ENCODE measurements around the gene ERBB2. TPM values are rescaled to one million over a fixed set of nuclear protein-coding genes. Genes with fewer than 3 reads are reported as not detected.
A peak's percentile ranks its signal among the peaks of the same experiment; 100 is the strongest.
"Not testable (repeated sequence)": the region's sequence is repeated elsewhere in the genome, so short reads cannot be mapped to it uniquely, and the experiment has no call there.

ERBB2 gene
- polyA plus RNA-seq, 1 donor = 175 TPM

DNA sequence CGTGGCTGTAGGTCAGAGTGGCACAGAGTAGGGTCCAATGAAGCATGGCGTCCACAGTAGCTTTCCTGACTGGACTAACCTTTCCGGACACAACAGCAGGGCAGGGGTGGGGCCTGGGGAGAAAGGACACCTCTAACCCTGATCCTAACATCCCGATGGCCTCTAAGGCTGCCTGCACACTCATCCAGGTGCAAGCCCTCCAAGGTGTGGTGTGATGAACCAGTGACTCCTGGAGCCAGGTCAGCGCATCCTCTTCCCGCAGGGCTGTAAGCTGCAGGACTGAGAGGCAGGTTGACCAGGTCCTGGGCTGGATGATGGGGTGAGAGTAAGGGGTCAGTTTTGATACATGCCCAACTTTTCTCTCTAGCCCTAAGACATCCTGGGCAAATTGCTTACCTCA is 3.1 kb upstream of the ERBB2 start:
- no peaks in the 10 kb centered on the region for H3K27me3 ChIP-seq (ENCODE audit: control insufficient read depth, insufficient read depth, low read length)
- WGBS (ENCODE audit: insufficient coverage, low lambda C conversion rate) = no CpG with 5 or more reads among the region's 6 CpGs
- no peak overlapping the region for H3K4me3 ChIP-seq (ENCODE audit: low read length)

DNA sequence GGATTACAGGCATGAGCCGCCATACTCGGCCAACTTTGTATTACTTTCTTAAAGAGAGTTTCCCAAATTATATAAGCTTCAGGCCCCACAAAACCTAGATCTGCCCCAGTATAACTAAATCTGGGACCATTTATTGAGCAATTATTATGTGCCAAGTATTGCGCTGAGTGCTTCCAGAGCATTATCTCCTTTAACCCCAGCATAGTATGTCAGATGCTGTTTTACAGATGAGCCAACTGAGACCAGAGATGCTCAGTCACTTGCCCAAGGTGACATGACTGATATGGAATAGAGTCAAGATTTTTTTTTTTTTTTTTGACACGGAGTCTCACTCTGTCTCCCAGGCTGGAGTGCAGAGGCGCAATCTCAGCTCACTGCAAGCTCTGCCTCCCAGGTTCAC is 1.9 kb upstream of the ERBB2 start:
- Histone ChIP-seq H3K9me3 (ENCODE audit: control insufficient read depth, low read depth, low read length) (no peaks in the 10 kb centered on the region), H3K27me3 (ENCODE audit: control insufficient read depth, insufficient read depth, low read length) (no peaks in the 10 kb centered on the region), H3K36me3 (ENCODE audit: control insufficient read depth, insufficient read depth, low read length) (peaks cover 9% of the 10 kb centered on the region), H3K4me3 (ENCODE audit: low read length) (no peak overlapping the region), H3K27ac (ENCODE audit: low read length) (no peak overlapping the region), H3K4me1 (ENCODE audit: control insufficient read depth, insufficient read depth, low read length) (peaks cover 51% of the 10 kb centered on the region)
- no peak for DNase-seq
- WGBS (ENCODE audit: insufficient coverage, low lambda C conversion rate) = 100% methylated on average over 1 of the region's 5 CpGs

More for the DNA sequence above, 3.1 kb upstream of the ERBB2 start:
- H3K4me1 ChIP-seq (ENCODE audit: control insufficient read depth, insufficient read depth, low read length) = peaks cover 45% of the 10 kb centered on the region
- DNase-seq = no peak
- peaks cover under 1% of the 10 kb centered on the region for H3K36me3 ChIP-seq (ENCODE audit: control insufficient read depth, insufficient read depth, low read length)
- no peaks in the 10 kb centered on the region for H3K9me3 ChIP-seq (ENCODE audit: control insufficient read depth, low read depth, low read length)
- H3K27ac ChIP-seq (ENCODE audit: low read length) = no peak overlapping the region

DNA sequence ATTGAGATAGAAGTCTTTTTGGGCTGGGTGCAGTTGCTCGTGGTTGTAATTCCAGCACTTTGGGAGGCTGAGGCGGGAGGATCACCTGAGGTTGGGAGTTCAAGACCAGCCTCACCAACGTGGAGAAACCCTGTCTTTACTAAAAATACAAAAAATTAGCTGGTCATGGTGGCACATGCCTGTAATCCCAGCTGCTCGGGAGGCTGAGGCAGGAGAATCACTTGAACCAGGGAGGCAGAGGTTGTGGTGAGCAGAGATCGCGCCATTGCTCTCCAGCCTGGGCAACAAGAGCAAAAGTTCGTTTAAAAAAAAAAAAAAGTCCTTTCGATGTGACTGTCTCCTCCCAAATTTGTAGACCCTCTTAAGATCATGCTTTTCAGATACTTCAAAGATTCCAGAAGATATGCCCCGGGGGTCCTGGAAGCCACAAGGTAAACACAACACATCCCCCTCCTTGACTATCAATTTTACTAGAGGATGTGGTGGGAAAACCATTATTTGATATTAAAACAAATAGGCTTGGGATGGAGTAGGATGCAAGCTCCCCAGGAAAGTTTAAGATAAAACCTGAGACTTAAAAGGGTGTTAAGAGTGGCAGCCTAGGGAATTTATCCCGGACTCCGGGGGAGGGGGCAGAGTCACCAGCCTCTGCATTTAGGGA is 577 bp upstream of the ERBB2 start:
- Histone ChIP-seq H3K27ac (ENCODE audit: low read length) (peak overlapping the region; percentile 93), H3K36me3 (ENCODE audit: control insufficient read depth, insufficient read depth, low read length) (peaks cover 14% of the 10 kb centered on the region), H3K4me3 (ENCODE audit: low read length) (peak overlapping the region; percentile 95), H3K4me1 (ENCODE audit: control insufficient read depth, insufficient read depth, low read length) (peaks cover 53% of the 10 kb centered on the region)
- 64% methylated on average over 3 of the region's 11 CpGs for WGBS (ENCODE audit: insufficient coverage, low lambda C conversion rate)
- not testable (repeated sequence) for H3K27me3 ChIP-seq (ENCODE audit: control insufficient read depth, insufficient read depth, low read length); DNase-seq; H3K9me3 ChIP-seq (ENCODE audit: control insufficient read depth, low read depth, low read length)

DNA sequence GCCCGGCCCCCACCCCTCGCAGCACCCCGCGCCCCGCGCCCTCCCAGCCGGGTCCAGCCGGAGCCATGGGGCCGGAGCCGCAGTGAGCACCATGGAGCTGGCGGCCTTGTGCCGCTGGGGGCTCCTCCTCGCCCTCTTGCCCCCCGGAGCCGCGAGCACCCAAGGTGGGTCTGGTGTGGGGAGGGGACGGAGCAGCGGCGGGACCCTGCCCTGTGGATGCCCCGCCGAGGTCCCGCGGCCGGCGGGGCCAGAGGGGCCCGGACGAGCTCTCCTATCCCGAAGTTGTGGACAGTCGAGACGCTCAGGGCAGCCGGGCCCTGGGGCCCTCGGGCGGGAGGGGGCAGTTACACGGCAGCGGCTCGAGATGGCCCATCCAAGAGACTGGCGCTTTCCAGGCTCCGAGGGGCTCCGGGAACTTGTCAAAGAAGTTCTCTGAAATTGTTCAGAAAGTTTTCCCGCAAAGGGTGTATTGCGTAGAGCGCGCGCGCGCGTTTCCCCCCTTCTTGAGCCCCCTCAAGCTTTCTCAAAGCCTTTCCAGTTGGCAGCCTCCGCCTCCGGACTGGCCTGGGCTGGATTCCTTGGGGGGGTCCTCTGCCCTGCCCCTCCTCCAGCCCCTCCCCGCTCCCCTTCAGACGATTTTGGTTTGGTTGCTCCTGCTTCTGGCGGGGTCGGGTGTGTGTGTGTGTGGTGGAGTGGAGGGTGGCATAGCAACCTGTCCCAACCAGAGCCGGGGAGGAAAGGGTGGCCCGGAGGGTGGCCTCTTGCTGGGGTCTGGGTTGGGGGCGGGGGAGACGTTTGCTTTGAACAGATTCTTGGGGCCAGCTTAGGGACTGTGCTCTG is 504 bp downstream of the ERBB2 start:
- peak in 1 of 2 donors; percentile 60 for DNase-seq
- Histone ChIP-seq H3K9me3 (ENCODE audit: control insufficient read depth, low read depth, low read length) (no peaks in the 10 kb centered on the region), H3K36me3 (ENCODE audit: control insufficient read depth, insufficient read depth, low read length) (peaks cover 16% of the 10 kb centered on the region), H3K4me3 (ENCODE audit: low read length) (peak overlapping the region; percentile 95), H3K4me1 (ENCODE audit: control insufficient read depth, insufficient read depth, low read length) (peaks cover 51% of the 10 kb centered on the region), H3K27ac (ENCODE audit: low read length) (peak overlapping the region; percentile 93), H3K27me3 (ENCODE audit: control insufficient read depth, insufficient read depth, low read length) (no peaks in the 10 kb centered on the region)
- WGBS (ENCODE audit: insufficient coverage, low lambda C conversion rate) = no CpG with 5 or more reads among the region's 57 CpGs

DNA sequence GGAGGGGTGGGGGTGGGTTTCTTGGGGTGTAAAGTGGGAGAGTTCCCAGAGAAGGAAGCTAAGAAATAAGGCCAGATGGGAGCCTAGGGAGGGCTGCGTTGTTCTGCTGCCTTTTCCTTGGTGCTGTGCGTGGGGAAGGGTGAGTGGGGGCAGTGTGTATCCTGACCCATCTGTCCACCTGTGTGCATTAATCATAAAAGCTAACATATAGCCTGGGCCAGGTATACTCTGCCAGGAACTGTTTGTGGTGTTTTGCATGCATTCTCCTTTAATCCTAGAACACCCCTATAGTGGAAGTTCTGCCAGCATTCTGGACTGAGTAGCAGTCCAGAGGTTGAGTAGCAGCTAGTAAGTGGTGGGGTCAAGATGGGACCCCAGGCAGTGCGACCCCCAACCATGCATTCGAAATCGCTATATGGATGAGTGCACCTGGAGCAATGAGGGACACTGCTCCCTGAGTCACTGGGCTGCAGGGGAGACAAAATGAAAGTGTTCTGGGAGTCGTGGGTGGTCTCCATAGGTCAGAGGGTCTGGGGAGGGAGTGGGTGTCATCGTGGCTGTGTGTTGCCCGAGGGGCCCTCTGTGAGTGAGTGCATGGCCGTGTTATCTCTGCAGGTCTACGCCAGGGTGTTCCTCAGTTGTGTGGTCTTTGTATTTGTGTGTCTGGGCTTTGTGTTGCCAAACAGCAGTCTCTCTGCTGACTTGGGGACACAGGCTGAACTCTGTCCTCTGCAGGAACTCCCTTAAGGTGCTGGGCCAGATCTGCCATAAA is 1.3 kb downstream of the ERBB2 start:
- Histone ChIP-seq H3K27ac (ENCODE audit: low read length) (peak overlapping the region; percentile 93), H3K36me3 (ENCODE audit: control insufficient read depth, insufficient read depth, low read length) (peaks cover 24% of the 10 kb centered on the region), H3K27me3 (ENCODE audit: control insufficient read depth, insufficient read depth, low read length) (no peaks in the 10 kb centered on the region), H3K9me3 (ENCODE audit: control insufficient read depth, low read depth, low read length) (no peaks in the 10 kb centered on the region), H3K4me1 (ENCODE audit: control insufficient read depth, insufficient read depth, low read length) (peaks cover 52% of the 10 kb centered on the region), H3K4me3 (ENCODE audit: low read length) (peak overlapping the region; percentile 95)
- peak; percentile 87 to 94 for DNase-seq
- no CpG with 5 or more reads among the region's 10 CpGs for WGBS (ENCODE audit: insufficient coverage, low lambda C conversion rate)

DNA sequence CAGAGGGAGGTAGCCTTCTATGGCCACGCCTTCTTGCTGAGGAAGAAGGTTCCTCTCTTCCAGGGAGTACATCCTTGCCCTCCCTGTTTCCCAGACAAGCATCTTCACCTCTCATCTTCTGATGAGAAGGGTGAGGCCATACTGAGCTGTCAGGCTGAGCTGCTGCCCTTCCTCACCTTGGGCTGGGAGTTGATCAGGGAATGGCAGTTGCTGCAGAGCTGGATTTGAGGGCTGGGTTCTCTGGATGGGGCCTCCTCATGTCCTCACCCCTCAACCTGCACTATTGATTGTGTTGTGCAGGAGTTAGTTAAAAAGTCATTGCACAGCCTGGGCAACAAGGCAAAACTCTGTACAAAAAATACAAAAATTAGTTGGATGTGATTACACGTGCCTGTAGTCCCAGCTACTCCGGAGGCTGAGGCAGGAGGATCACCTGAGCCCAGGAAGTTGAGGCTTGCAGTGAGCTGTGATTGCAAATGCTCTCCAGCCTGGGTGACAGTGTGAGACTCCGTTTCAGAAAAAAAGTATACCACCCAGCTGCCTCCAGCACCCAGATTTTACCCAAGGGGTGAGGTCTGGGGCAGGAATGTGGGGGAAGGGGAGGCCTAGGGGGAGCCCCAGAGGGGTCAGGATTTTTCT is 2.0 kb downstream of the ERBB2 start:
- DNase-seq = no peak
- Histone ChIP-seq H3K4me1 (ENCODE audit: control insufficient read depth, insufficient read depth, low read length) (peaks cover 51% of the 10 kb centered on the region), H3K27me3 (ENCODE audit: control insufficient read depth, insufficient read depth, low read length) (no peaks in the 10 kb centered on the region), H3K27ac (ENCODE audit: low read length) (peak overlapping the region; percentile 93), H3K36me3 (ENCODE audit: control insufficient read depth, insufficient read depth, low read length) (peaks cover 31% of the 10 kb centered on the region), H3K9me3 (ENCODE audit: control insufficient read depth, low read depth, low read length) (no peaks in the 10 kb centered on the region), H3K4me3 (ENCODE audit: low read length) (peak overlapping the region; percentile 17)
- no CpG with 5 or more reads among the region's 4 CpGs for WGBS (ENCODE audit: insufficient coverage, low lambda C conversion rate)

DNA sequence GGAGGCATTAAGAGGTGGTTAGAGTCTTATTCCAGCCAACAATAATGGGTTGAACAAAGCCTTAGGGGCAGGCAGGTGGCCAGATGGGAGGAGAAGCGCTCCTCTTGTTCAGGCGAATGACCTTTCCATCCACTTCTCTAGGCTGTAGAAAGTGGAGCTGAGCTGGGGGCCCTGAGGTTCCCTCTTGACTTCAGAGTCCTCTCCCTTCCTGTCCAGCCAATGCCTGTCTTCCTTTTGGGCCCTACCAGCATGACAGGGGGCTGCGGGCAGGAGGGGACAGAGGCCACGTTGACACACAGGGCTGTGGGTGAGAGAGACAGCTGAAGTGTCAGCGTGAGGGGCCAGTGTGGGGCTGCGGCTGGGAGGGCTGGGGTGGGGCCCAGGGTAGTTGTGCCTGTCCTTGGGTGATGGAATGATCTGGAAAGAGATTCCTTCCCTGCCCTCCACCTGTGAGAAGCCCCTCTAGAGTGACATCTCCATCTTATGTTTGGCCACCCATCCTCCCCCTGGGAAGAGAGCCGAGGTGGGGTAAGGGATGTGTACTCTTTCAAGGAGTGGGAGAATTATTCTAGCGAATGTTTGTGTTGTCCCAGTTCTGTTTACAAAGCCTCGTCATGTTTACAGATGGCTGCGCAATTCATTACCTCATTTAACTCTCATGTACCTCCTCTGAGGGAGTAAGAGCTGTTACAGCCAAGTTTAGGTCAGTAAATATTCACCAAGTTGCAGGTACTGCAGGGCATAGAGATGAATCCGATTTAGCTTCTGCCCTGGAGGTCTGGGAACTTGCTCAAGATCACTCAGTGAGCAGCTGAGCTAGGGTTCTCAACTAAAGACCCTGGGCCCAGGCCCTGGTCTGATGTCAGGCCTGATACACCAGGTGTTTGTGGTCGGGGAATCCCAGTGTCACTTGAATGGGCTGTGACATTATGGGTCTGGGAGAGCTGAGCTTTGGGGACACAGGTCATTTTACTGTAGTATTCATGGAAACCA is 3.3 kb downstream of the ERBB2 start:
- WGBS (ENCODE audit: insufficient coverage, low lambda C conversion rate) = no CpG with 5 or more reads among the region's 12 CpGs
- Histone ChIP-seq H3K4me3 (ENCODE audit: low read length) (no peak overlapping the region), H3K9me3 (ENCODE audit: control insufficient read depth, low read depth, low read length) (no peaks in the 10 kb centered on the region), H3K36me3 (ENCODE audit: control insufficient read depth, insufficient read depth, low read length) (peaks cover 42% of the 10 kb centered on the region), H3K4me1 (ENCODE audit: control insufficient read depth, insufficient read depth, low read length) (peaks cover 51% of the 10 kb centered on the region), H3K27ac (ENCODE audit: low read length) (peak overlapping the region; percentile 28), H3K27me3 (ENCODE audit: control insufficient read depth, insufficient read depth, low read length) (no peaks in the 10 kb centered on the region)
- DNase-seq = peak in 1 of 2 donors; percentile 65

DNA sequence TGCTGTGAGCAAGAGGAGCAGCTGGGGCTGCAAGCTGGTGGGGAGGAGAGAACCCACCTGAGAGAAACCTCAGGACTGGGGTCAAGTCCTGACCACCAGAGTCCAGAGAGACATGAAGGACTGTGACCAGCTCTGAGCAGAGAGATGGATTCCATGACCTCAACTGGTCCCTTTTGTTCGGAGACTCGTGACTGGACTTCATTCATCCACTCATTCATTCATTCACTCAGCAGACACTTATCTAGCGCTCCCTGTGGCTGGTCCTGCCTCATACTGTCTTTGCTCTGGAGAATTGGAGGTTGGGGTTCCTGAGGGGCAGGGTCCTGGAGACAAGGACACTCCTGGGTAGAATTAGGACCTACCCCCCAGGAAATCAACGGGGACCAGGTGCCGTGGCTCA is 4.0 kb downstream of the ERBB2 start:
- Histone ChIP-seq H3K27me3 (ENCODE audit: control insufficient read depth, insufficient read depth, low read length) (no peaks in the 10 kb centered on the region), H3K27ac (ENCODE audit: low read length) (no peak overlapping the region), H3K4me1 (ENCODE audit: control insufficient read depth, insufficient read depth, low read length) (peaks cover 51% of the 10 kb centered on the region), H3K4me3 (ENCODE audit: low read length) (no peak overlapping the region), H3K9me3 (ENCODE audit: control insufficient read depth, low read depth, low read length) (no peaks in the 10 kb centered on the region), H3K36me3 (ENCODE audit: control insufficient read depth, insufficient read depth, low read length) (peaks cover 49% of the 10 kb centered on the region)
- DNase-seq = no peak
- WGBS (ENCODE audit: insufficient coverage, low lambda C conversion rate) = no CpG with 5 or more reads among the region's 5 CpGs

DNA sequence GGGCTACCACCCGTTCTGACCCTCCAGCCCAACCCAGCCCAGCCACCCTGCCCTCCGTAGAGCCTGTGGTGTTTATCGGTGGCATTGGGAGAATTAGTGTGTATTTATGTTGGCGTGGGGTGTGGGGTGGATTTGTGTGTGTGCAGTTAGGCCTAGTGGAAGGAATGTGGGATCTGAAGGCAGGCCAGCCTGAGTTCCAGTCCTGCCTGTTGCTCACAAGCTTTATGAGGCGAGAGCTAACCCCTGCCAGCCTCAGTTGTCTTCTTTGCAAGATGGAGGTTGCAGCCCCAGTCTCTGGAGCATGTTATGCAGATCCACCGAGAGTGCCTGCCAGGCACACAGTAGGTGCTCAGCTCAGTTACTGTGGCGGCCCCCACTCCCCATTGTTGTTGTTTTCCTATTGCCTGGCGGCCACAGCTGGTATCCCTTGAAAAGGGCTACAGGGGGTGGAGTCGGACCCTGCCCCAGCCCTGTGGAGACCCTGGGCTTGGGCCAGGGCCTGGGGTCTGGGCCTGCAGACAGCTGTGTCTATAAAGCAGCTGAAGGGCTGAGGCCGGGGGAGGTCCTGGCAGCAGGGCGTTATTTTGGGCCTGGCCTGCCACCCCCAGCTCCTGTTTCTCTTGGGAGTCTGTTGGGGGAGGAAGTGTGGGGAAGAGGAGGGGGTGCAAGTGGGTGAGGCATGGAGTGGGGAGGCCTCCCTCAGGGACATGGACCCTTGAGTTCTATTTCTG is 5.1 kb downstream of the ERBB2 start:
- peaks cover 45% of the 10 kb centered on the region for H3K4me1 ChIP-seq (ENCODE audit: control insufficient read depth, insufficient read depth, low read length)
- H3K27me3 ChIP-seq (ENCODE audit: control insufficient read depth, insufficient read depth, low read length) = no peaks in the 10 kb centered on the region
- peak overlapping the region; percentile 30 for H3K27ac ChIP-seq (ENCODE audit: low read length)
- no peak overlapping the region for H3K4me3 ChIP-seq (ENCODE audit: low read length)
- H3K9me3 ChIP-seq (ENCODE audit: control insufficient read depth, low read depth, low read length) = no peaks in the 10 kb centered on the region
- no peak for DNase-seq
- WGBS (ENCODE audit: insufficient coverage, low lambda C conversion rate) = no CpG with 5 or more reads among the region's 11 CpGs
- H3K36me3 ChIP-seq (ENCODE audit: control insufficient read depth, insufficient read depth, low read length) = peaks cover 59% of the 10 kb centered on the region
